ENCODE data around the gene FARS2.

The FARS2 gene

DNA sequence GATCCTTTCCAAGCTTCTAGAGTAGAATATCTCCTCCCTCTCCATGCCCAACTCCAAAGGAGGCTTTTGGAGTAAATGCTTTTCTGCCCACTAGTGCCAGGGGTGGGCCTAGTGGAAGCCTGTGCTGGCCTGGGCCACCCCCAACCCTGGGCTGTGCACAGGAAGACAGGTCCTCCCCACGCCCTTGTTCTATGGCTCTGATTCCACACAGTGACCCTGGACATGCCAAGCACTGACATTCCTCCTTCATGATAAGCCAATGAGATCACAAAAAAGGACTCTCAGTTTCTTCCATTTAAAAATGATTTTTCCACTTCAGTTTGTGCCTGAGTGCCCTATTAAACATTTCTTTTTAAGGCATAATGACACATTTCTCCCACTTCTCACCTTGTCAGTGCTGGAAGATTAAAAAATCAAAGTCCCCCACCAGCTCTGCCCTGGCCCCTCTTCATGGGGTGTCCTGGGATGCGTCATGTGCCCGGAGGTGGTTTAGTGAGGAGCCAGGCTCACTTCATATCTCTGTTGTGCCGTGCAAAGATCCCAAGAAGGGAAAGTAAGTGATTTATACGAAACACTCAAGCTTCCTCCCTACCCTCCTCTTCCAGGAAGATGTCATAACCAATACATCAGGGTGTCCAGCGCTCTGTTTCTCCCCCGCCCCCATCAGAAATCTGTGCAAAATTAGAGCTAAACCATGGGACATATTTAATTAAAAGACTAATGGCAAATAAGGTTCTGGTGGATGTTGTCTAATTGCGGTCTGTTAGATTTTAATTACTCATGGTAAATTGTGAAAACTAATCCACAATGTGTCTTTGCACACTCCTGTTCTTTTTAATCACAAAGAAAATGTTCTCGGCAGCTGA lies 490.4 kb downstream of the FARS2 start:
- H3K27ac ChIP-seq (ENCODE audit: extremely low read depth, low read depth, low read length): no peak overlapping the region
- no peaks in the 10 kb centered on the region for H3K9me3 ChIP-seq (ENCODE audit: control insufficient read depth, insufficient read depth, low read depth, low read length)
- CTCF ChIA-PET: interaction anchor here (0.7 kb wide), 1 partner anchor 380 kb away, joined by 3 read pairs; no protein-coding TSS in a partner anchor

More for the DNA sequence above, 490.4 kb downstream of the FARS2 start:
- POLR2A ChIA-PET: no interaction called here
- Histone ChIP-seq H3K36me3 (ENCODE audit: control insufficient read depth in 2 of 2, insufficient read depth in 1 of 2, low read length in 2 of 2) (no peaks in the 10 kb centered on the region), H3K4me1 (ENCODE audit: control insufficient read depth, insufficient read depth, low read length) (no peaks in the 10 kb centered on the region), H3K4me3 (ENCODE audit: low read depth, low read length) (no peak overlapping the region)
- TF ChIP-seq, protein P1, sequence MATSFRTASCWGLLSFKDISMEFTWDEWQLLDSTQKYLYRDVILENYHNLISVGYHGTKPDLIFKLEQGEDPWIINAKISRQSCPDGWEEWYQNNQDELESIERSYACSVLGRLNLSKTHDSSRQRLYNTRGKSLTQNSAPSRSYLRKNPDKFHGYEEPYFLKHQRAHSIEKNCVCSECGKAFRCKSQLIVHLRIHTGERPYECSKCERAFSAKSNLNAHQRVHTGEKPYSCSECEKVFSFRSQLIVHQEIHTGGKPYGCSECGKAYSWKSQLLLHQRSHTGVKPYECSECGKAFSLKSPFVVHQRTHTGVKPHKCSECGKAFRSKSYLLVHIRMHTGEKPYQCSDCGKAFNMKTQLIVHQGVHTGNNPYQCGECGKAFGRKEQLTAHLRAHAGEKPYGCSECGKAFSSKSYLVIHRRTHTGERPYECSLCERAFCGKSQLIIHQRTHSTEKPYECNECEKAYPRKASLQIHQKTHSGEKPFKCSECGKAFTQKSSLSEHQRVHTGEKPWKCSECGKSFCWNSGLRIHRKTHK (tag by site-specific recombination; IDR thresholded peaks at IDR 0.05): no peak
- no peak for TF ChIP-seq ZNF274 (IDR thresholded peaks at IDR 0.05; ENCODE audit: low read length)
- TF ChIP-seq ZNF274 (tag by site-specific recombination; IDR thresholded peaks at IDR 0.05; ENCODE audit: borderline replicate concordance): no peak
- no peak for TF ChIP-seq ZSCAN23 (tag by site-specific recombination; IDR thresholded peaks at IDR 0.05)
- TF ChIP-seq, protein P2, sequence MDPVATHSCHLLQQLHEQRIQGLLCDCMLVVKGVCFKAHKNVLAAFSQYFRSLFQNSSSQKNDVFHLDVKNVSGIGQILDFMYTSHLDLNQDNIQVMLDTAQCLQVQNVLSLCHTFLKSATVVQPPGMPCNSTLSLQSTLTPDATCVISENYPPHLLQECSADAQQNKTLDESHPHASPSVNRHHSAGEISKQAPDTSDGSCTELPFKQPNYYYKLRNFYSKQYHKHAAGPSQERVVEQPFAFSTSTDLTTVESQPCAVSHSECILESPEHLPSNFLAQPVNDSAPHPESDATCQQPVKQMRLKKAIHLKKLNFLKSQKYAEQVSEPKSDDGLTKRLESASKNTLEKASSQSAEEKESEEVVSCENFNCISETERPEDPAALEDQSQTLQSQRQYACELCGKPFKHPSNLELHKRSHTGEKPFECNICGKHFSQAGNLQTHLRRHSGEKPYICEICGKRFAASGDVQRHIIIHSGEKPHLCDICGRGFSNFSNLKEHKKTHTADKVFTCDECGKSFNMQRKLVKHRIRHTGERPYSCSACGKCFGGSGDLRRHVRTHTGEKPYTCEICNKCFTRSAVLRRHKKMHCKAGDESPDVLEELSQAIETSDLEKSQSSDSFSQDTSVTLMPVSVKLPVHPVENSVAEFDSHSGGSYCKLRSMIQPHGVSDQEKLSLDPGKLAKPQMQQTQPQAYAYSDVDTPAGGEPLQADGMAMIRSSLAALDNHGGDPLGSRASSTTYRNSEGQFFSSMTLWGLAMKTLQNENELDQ (tag by site-specific recombination; IDR thresholded peaks at IDR 0.05; ENCODE audit: low read depth): no peak
- TF ChIP-seq, protein P3, sequence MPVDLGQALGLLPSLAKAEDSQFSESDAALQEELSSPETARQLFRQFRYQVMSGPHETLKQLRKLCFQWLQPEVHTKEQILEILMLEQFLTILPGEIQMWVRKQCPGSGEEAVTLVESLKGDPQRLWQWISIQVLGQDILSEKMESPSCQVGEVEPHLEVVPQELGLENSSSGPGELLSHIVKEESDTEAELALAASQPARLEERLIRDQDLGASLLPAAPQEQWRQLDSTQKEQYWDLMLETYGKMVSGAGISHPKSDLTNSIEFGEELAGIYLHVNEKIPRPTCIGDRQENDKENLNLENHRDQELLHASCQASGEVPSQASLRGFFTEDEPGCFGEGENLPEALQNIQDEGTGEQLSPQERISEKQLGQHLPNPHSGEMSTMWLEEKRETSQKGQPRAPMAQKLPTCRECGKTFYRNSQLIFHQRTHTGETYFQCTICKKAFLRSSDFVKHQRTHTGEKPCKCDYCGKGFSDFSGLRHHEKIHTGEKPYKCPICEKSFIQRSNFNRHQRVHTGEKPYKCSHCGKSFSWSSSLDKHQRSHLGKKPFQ (tag by site-specific recombination; IDR thresholded peaks at IDR 0.05): no peak
- TF ChIP-seq ZBTB1 (tag by site-specific recombination; IDR thresholded peaks at IDR 0.05): no peak
- no peak for TF ChIP-seq ZNF19 (tag by site-specific recombination; IDR thresholded peaks at IDR 0.05; ENCODE audit: low read depth)
- TF ChIP-seq ZNF391 (tag by site-specific recombination; IDR thresholded peaks at IDR 0.05; ENCODE audit: borderline replicate concordance, low read depth): no peak
- TF ChIP-seq, protein P4, sequence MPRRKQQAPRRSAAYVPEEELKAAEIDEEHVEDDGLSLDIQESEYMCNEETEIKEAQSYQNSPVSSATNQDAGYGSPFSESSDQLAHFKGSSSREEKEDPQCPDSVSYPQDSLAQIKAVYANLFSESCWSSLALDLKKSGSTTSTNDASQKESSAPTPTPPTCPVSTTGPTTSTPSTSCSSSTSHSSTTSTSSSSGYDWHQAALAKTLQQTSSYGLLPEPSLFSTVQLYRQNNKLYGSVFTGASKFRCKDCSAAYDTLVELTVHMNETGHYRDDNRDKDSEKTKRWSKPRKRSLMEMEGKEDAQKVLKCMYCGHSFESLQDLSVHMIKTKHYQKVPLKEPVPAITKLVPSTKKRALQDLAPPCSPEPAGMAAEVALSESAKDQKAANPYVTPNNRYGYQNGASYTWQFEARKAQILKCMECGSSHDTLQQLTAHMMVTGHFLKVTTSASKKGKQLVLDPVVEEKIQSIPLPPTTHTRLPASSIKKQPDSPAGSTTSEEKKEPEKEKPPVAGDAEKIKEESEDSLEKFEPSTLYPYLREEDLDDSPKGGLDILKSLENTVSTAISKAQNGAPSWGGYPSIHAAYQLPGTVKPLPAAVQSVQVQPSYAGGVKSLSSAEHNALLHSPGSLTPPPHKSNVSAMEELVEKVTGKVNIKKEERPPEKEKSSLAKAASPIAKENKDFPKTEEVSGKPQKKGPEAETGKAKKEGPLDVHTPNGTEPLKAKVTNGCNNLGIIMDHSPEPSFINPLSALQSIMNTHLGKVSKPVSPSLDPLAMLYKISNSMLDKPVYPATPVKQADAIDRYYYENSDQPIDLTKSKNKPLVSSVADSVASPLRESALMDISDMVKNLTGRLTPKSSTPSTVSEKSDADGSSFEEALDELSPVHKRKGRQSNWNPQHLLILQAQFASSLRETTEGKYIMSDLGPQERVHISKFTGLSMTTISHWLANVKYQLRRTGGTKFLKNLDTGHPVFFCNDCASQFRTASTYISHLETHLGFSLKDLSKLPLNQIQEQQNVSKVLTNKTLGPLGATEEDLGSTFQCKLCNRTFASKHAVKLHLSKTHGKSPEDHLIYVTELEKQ (tag by site-specific recombination; IDR thresholded peaks at IDR 0.05; ENCODE audit: borderline replicate concordance): no peak
- TF ChIP-seq ZNF184 (tag by site-specific recombination; IDR thresholded peaks at IDR 0.05): no peak
- TF ChIP-seq ZNF623 (tag by site-specific recombination; IDR thresholded peaks at IDR 0.05): no peak
- TF ChIP-seq ZEB2 (tag by site-specific recombination; IDR thresholded peaks at IDR 0.05): no peak
- TF ChIP-seq ZNF654 (tag by site-specific recombination; IDR thresholded peaks at IDR 0.05; ENCODE audit: low read depth): no peak
- TF ChIP-seq, protein P5, sequence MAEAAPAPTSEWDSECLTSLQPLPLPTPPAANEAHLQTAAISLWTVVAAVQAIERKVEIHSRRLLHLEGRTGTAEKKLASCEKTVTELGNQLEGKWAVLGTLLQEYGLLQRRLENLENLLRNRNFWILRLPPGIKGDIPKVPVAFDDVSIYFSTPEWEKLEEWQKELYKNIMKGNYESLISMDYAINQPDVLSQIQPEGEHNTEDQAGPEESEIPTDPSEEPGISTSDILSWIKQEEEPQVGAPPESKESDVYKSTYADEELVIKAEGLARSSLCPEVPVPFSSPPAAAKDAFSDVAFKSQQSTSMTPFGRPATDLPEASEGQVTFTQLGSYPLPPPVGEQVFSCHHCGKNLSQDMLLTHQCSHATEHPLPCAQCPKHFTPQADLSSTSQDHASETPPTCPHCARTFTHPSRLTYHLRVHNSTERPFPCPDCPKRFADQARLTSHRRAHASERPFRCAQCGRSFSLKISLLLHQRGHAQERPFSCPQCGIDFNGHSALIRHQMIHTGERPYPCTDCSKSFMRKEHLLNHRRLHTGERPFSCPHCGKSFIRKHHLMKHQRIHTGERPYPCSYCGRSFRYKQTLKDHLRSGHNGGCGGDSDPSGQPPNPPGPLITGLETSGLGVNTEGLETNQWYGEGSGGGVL (tag by site-specific recombination; IDR thresholded peaks at IDR 0.05): no peak
- TF ChIP-seq ZNF600 (tag by site-specific recombination; IDR thresholded peaks at IDR 0.05): no peak
- TF ChIP-seq, protein P6, sequence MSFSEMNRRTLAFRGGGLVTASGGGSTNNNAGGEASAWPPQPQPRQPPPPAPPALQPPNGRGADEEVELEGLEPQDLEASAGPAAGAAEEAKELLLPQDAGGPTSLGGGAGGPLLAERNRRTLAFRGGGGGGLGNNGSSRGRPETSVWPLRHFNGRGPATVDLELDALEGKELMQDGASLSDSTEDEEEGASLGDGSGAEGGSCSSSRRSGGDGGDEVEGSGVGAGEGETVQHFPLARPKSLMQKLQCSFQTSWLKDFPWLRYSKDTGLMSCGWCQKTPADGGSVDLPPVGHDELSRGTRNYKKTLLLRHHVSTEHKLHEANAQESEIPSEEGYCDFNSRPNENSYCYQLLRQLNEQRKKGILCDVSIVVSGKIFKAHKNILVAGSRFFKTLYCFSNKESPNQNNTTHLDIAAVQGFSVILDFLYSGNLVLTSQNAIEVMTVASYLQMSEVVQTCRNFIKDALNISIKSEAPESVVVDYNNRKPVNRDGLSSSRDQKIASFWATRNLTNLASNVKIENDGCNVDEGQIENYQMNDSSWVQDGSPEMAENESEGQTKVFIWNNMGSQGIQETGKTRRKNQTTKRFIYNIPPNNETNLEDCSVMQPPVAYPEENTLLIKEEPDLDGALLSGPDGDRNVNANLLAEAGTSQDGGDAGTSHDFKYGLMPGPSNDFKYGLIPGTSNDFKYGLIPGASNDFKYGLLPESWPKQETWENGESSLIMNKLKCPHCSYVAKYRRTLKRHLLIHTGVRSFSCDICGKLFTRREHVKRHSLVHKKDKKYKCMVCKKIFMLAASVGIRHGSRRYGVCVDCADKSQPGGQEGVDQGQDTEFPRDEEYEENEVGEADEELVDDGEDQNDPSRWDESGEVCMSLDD (tag by site-specific recombination; IDR thresholded peaks at IDR 0.05): no peak
- no peak for TF ChIP-seq ZNF239 (tag by site-specific recombination; IDR thresholded peaks at IDR 0.05)
